Uterus (tissue), 2 donors: ENCODE data around the gene SLC22A2.

ENCODE experiments used
- CTCF ChIP-seq, 4 experiments: fragments of 200-600 bp in 2 of 4; fragments of 450-650 bp in 2 of 4; sonication (generic) in 2 of 4; IDR thresholded peaks; one replicate each; pipeline ENCODE4 v1.5.1; 2016 to 2019; ENCODE audit warnings: antibody characterized with exemption in 4 of 4, mild to moderate bottlenecking in 2 of 4, moderate library complexity in 1 of 4
- POLR2A ChIP-seq, 2 donors: fragments of 450-650 bp; IDR thresholded peaks; one replicate each; pipeline ENCODE4 v1.6.1; 2016; ENCODE audit warnings: antibody characterized with exemption in 2 of 2, mild to moderate bottlenecking in 1 of 2, moderate library complexity in 1 of 2

DNA sequence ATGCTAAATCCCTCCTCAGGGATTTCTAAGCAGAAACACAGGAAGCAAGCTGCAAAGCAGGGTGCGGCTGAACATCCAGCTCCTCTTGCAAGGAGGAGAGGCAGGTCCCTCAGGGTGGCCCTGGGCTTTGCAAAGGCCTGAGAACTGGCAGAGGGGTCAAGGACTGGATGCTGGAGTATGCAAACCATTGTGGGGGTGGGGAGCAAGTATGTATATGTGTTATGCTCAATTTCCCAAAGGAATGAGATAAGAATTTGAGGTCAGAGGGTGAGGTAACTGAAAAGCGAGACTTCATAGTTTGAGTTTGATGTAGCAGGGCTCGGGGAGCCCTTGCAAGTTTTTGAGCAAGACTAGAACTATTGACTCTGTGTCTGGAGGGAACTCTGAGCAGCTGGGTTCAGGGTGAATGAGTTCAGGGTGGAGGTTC is 11.2 kb downstream of the SLC22A2 start:
- TF ChIP-seq POLR2A (IDR thresholded peaks at IDR 0.05), result no peak
- no peak for TF ChIP-seq CTCF (IDR thresholded peaks at IDR 0.05)
